CD1c-positive myeloid dendritic cell (primary cell): Measurements from ENCODE around the gene TFEB.
A peak's percentile ranks its signal among the peaks of the same experiment; 100 is the strongest.

Experiments used
- DNase-seq: peaks from one replicate; pipeline ENCODE4 v3.0.0-alpha.2; 2016; ENCODE audit errors: extremely low spot score

TFEB gene

GRCh38 chr6:41735427-41736185 is at the start of gene TFEB:
Gene TFEB, minus strand, starts transcription at chr6:41735608. Its CDS starts 44,395 bp downstream, at chr6:41691213.
- DNase-seq, result peak; percentile 97

- peak; percentile 83 for DNase-seq
Observed at GRCh38 chr6:41784581-41785171, 49.3 kb upstream of the TFEB start.

DNA sequence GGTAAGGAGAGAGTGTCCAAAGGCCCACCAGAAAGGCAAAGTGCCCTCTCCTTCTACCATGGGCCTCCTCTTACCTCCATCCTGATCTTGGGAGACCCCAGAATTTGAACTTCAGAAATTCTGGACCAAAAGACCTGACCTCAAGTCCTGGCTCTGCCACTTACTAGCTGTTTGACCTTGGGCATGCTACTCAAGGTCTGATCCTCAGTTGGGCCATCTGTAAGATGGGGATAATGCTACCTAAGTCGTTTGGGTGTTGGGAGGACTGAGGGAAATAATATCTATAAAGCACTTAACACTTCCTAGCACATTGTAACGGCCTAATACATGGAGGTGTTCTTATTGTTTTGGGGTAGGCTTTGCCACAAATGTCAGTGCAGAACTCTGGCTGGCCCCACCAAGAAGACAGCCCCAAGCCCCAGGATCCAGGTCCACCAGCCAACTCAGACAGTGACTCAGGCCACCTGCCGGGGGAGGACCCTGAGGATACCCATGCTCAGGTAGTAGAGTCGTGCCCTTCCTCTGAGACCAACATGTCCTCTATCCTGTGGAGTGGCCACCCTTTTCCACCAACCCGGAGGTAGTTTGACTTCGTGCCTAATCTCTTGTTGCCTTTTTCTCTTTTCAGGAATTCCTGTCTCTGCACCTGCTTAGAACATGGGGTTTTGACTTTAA is 47.8 kb upstream of the TFEB start:
- no peak for DNase-seq

- DNase-seq, result no peak
Observed at GRCh38 chr6:41781366-41781730, 45.9 kb upstream of the TFEB start.

GRCh38 chr6:41780551-41781365 is 45.4 kb upstream of the TFEB start, which contains the start of gene PRICKLE4:
Gene PRICKLE4, plus strand, starts transcription at chr6:41780782. Its CDS starts 2,692 bp downstream, at chr6:41783474.
- DNase-seq, result peak; percentile 27

DNA sequence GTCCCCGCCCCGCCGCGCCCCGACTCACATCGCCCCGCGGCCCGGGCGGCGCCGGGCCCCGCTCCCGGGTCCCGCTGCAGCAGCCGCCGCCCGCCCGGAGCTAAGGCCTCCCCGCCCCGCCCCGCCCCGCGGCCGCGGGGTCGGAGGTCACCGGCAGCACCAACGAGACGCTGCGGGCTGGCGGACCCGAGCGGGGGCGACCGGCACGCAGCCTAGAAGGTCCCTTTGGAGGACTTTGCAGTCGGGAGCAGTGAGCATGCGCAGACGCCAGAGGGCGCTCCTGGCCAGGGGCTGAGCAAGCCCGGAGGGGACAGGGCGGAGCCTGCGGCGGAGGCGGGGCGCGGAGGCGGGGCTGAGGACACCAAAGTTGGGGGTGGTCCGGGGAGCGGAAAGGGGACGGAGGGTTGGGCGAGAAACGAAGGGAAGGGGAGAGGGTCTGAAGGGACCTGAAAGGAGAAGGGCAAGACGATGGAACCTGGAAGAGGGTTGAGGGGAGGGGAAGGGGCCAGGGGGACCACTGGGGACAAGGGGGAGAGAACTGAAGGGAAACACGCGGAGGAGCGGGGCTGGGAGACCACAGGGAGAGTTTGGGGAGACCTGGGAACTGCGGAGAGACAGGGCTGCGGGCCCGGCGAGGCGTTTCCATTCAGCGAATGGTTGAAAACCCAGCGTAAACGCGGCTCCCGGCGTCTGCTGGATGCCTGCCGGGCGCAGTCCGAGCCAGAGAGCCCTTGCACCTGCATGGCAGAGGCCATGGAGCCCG is 44.6 kb upstream of the TFEB start, which contains the start of gene FRS3:
TSS of gene FRS3 (minus strand) at position 113 of the 763 bp plus-strand sequence. CDS start 2,913 bp downstream, outside the sequence.
- peak; percentile 99 for DNase-seq

GRCh38 chr6:41779336-41779735 is 43.9 kb upstream of the TFEB start:
- no peak for DNase-seq

DNA sequence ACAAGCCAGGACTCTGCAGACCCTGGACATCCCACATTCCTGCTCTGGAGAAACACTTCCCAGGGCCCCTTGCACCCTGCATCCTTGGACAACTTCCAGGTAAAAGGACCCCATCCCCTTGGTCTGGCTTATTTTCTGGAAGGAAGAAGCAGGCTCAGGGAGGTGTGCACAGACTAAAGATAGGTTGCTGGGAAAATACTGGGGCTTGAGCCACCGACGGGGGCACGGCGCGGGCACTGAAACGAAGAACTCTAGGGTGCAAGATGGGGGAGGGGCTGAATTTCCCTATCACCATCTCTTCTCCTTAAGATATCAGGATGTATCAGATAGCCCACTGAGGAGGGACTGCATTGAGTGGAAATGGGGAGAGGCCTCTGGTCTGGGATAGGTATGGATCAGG is 43.5 kb upstream of the TFEB start:
- DNase-seq, result no peak

DNA sequence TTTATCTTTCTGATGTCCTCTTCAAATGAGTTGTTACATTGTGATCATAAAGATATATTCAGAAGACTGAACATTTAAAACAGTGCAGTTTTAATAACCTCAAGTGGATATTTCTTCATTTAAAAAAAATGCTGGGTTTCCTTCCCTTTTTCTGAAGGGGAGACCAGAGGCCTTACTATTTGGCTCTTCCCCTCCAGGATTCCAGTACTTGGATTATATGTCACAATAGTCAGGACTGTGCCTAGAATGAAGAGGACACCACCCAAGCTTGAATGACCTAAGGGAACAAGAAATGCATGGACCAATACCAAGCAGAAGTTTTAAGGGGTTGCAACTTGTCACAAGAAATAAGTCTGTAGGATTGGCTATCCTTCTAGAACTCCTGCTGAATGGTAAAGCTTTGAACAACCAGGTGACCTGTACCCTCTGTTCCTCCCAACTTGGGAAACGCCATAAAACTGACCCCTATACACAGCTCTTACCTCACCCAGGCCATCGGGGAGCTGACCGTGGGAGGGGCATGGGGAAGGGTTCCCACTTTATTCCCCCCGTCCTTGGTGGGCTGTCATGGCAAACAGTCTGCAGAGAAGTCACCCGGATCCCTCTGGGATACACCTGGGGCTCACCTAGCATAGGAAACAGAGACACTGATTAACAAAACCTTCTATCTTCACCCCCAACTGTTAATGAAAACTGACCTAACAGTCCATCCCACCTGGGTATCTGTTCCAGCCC is 42.3 kb upstream of the TFEB start:
- DNase-seq, result peak; percentile 68

GRCh38 chr6:41775293-41775882 is 40.0 kb upstream of the TFEB start:
- DNase-seq, result no peak

GRCh38 chr6:41774841-41775240 is 39.4 kb upstream of the TFEB start:
- DNase-seq, result no peak

DNA sequence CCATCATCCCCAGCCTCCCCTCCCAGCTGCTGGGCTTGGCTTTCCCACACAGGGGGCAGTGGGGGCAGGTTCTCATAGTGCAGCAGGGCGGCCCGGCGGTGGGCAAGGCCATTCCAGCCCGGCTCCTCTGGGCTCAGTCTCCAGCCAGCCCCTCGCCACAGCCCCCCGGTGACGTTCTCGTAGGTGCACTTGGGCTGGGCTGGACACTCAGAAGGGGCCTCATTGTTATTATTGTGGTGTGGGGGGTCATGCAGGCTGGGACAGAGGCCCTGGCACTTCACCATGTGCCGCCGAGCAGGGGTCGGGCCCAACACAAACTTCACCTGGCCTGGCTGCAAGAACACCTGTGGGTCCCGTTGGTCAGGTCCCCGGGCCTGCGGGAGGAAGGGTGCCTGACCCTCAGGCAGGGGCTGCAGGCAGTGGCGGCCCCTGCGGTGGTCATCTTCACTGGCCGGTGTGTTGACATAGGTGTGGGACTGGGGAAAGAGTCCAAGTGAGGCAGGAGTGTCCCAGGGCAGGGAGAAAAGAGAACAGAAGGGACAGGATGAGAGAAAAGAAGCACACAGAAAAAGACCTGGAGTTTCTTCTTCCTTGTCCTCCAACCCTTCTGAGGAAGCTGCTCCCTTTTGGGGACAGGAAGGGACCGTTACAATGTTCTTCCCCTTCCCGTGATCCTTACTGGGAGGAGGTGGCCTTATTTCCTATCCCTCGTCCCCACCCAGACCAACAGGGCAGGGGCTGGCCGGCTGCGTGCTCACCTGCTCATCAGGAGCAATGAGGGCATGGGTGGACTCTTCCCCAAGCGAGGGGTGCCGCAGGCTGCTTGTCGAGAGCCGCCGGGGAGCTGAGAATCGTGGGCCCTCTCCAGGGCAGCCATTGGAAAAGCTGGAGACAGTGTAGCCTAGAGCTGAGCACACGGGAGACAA is 35.9 kb upstream of the TFEB start:
- DNase-seq, result no peak

DNA sequence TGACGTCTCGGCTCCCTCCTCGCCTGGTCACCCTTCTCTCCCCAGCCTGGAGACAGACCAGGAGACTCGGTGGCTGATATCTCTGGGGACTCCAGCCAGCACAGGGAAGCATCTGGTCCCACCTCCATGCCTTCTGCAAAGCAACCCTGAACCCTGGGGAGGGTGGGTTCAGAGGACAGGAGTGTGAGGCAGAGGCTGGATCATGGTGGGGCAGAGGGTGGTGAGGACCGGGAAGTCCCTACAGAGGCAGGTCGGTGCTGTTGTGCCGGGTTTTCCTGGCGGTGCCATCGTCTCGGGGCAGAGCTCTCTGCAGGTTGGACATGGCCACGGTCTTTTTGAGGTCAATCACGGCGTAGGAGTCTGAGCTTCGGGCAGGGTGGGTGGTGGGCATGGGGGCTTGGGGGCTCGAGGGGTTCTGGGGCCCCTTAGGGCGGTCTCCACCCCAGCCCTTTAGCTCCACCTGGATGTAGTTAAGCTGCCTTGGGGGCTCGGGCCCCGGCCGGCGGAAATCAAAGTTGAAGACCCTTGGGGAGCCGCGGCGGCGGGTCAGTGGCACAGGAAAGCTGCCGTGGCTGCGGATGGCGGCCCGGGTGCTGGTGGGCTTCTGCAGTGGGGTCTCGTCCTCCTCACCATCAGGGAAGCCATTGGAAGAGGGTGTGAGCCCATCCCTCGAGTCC is 35.1 kb upstream of the TFEB start:
- no peak for DNase-seq

GRCh38 chr6:41769376-41769775 is 34.0 kb upstream of the TFEB start:
- DNase-seq, result no peak

- no peak for DNase-seq
Observed at GRCh38 chr6:41768545-41769308, 33.3 kb upstream of the TFEB start.

GRCh38 chr6:41767112-41767833 is 31.9 kb upstream of the TFEB start:
- peak; percentile 20 for DNase-seq
